Lung (tissue), 12 donors: Measurements from ENCODE around the gene SP8. TPM values are rescaled to one million over a fixed set of nuclear protein-coding genes. Genes with fewer than 3 reads are reported as not detected.

Source experiments
- ATAC-seq: fragments of 200-7000 bp; cut with Tn5 transposase; one replicate; pipeline ENCODE4 v1.9.1; 2020; ENCODE audit warnings: moderate number of reproducible peaks; ENCODE audit not compliant: insufficient read depth, low FRiP score
- DNase-seq, 3 donors: peaks; one replicate each; pipeline ENCODE4 v3.0.0-alpha.2; 2013 to 2017
- H3K27ac ChIP-seq, 2 donors: one replicate each; pipeline ENCODE4 v1.5.1; 2013; ENCODE audit warnings: mild to moderate bottlenecking in 2 of 2, moderate library complexity in 2 of 2, control low read depth in 1 of 2, inconsistent platforms in 1 of 2, low read depth in 1 of 2, low read length in 1 of 2
- H3K27me3 ChIP-seq, 3 donors: one replicate each; pipeline ENCODE4 v1.5.1; 2013; ENCODE audit warnings: low read length in 2 of 3; ENCODE audit not compliant: control insufficient read depth in 3 of 3, insufficient read depth in 3 of 3
- H3K36me3 ChIP-seq, 4 donors: one replicate each; pipeline ENCODE4 v1.5.1; 2013; ENCODE audit warnings: low read length in 4 of 4, mild to moderate bottlenecking in 1 of 4, moderate library complexity in 1 of 4; ENCODE audit not compliant: control insufficient read depth in 4 of 4, insufficient read depth in 4 of 4
- H3K4me1 ChIP-seq, 5 donors: one replicate each; pipeline ENCODE4 v1.5.1; 2013; ENCODE audit warnings: low read length in 5 of 5, mild to moderate bottlenecking in 2 of 5, moderate library complexity in 1 of 5; ENCODE audit not compliant: control insufficient read depth in 5 of 5, insufficient read depth in 5 of 5
- H3K4me3 ChIP-seq: one replicate; pipeline ENCODE4 v1.5.1; 2013; ENCODE audit warnings: mild to moderate bottlenecking, control low read depth, moderate library complexity
- H3K9ac ChIP-seq, 2 donors: one replicate each; pipeline ENCODE4 v1.5.1; 2013; ENCODE audit warnings: low read length in 2 of 2, control low read depth in 1 of 2; ENCODE audit not compliant: insufficient read depth in 1 of 2
- H3K9me3 ChIP-seq, 4 donors: one replicate each; pipeline ENCODE4 v1.5.1; 2013; ENCODE audit warnings: low read length in 3 of 4, mild to moderate bottlenecking in 1 of 4, moderate library complexity in 1 of 4; ENCODE audit not compliant: control insufficient read depth in 4 of 4, insufficient read depth in 3 of 4
- CTCF ChIP-seq: IDR thresholded peaks from 2 replicates; pipeline ENCODE4 v1.5.1; 2012; ENCODE audit warnings: mild to moderate bottlenecking; ENCODE audit errors: control extremely low read depth, extremely low read depth
- WGBS, 2 donors: extraction: QIAGEN DNeasy Blood & Tissue Kit; methylation state at CpG; one replicate each; pipeline ENCODE4 v1.1.7; 2013; 5-methylcytosine and 5-hydroxymethylcytosine counted together
- polyA plus RNA-seq, 2 donors: library from polyadenylated mRNA; stranded (reverse); fragments of 200-250 nt; gene quantifications; one replicate each; pipeline ENCODE4 v1.2.1, GENCODE V29; 2013
- total RNA-seq, 2 donors: library from RNA; depleted of rRNA in 1 of 2; stranded (reverse); fragments of >200 nt in 1 of 2; gene quantifications; one replicate each; pipeline ENCODE4 v1.2.1, GENCODE V29; 2014 to 2021
- donor health status: control.
- donor health status: control.
- donor health status: Bipolar disorder and iron deficiency.
- donor health status: healthy.
- donor health status: DM: yes; HTN: yes; CAD: no.

Gene SP8
- total and polyA plus RNA-seq, 4 donors: not detected

- Histone ChIP-seq H3K36me3 (no peaks in the 10 kb centered on the region), H3K9me3 (peaks cover 0 to 3% (median 0%) of the 10 kb centered on the region in 4 donors), H3K4me3 (no peak overlapping the region), H3K27me3 (peaks cover 0 to 93% (median 92%) of the 10 kb centered on the region in 3 donors), H3K4me1 (peaks cover 0 to 9% (median 0%) of the 10 kb centered on the region in 5 donors), H3K27ac (no peak overlapping the region), H3K9ac (no peak overlapping the region)
- DNase-seq (peak in 1 of 3 donors; percentile 29), ATAC-seq (no peak)
- 15 to 25% methylated on average over 16 of the region's 16 CpGs for WGBS, 2 donors
- no peak for TF ChIP-seq CTCF
Observed at GRCh38 chr7:20779041-20779440, 7.6 kb downstream of the SP8 start.

GRCh38 chr7:20778063-20778721, 8.5 kb downstream of the SP8 start:
- 3 to 4% methylated on average over 46 to 63 of the region's 63 CpGs for WGBS, 2 donors
- DNase-seq: peak; percentile 72 to 80 (median 73)
- ATAC-seq: peak; percentile 79
- Histone ChIP-seq H3K27ac (no peak overlapping the region), H3K4me3 (no peak overlapping the region), H3K9ac (no peak overlapping the region), H3K9me3 (peaks cover 0 to 1% (median 0%) of the 10 kb centered on the region in 4 donors), H3K4me1 (peaks cover 0 to 9% (median 0%) of the 10 kb centered on the region in 5 donors), H3K36me3 (no peaks in the 10 kb centered on the region), H3K27me3 (peaks cover 0 to 91% (median 90%) of the 10 kb centered on the region in 3 donors)
- TF ChIP-seq CTCF: no peak

- Histone ChIP-seq H3K9ac (peak overlapping the region in 1 of 2 donors; percentile 9), H3K27me3 (peaks cover 0 to 88% (median 85%) of the 10 kb centered on the region in 3 donors), H3K27ac (no peak overlapping the region), H3K4me1 (peaks cover 0 to 9% (median 0%) of the 10 kb centered on the region in 5 donors), H3K9me3 (peaks cover 0 to 1% (median 0%) of the 10 kb centered on the region in 4 donors), H3K4me3 (no peak overlapping the region), H3K36me3 (no peaks in the 10 kb centered on the region)
- no peak for ATAC-seq
- no peak for TF ChIP-seq CTCF
- DNase-seq: peak in 2 of 3 donors; percentile 3 to 31
- WGBS, 2 donors: 4 to 7% methylated on average over 29 to 30 of the region's 30 CpGs
Observed at GRCh38 chr7:20777377-20778062, 9.2 kb downstream of the SP8 start.
